ENCODE results near the gene GLRX3. TPM values are rescaled to one million over a fixed set of nuclear protein-coding genes. Genes with fewer than 3 reads are reported as not detected.

Gene GLRX3
- total RNA-seq, 1 experiment from 2014 or later = 98.1 TPM

GRCh38 chr10:130202984-130203621 lies 66.9 kb downstream of the GLRX3 start:
- intact Hi-C loops (cut with micrococcal nuclease) = no loop called here
- Histone ChIP-seq H3K36me3 (ENCODE audit: low read depth, low read length) (no peaks in the 10 kb centered on the region), H3K79me2 (ENCODE audit: low read length) (no peaks in the 10 kb centered on the region), H3K27ac (ENCODE audit: low read length) (no peak overlapping the region), H3K4me2 (ENCODE audit: low read length) (no peak overlapping the region), H3K4me1 (ENCODE audit: insufficient read depth, low read length) (no peaks in the 10 kb centered on the region), H3K4me3 (ENCODE audit: low read length) (no peak overlapping the region), H3K9me3 (ENCODE audit: low read length) (no peaks in the 10 kb centered on the region), H3K9ac (ENCODE audit: low read length) (no peak overlapping the region), H4K20me1 (ENCODE audit: low read length) (no peaks in the 10 kb centered on the region), H3K27me3 (ENCODE audit: low read length) (no peaks in the 10 kb centered on the region), H2AFZ (ENCODE audit: low read length) (no peak overlapping the region), H3K9me2 (replicated peaks; ENCODE audit: low read length) (no peaks in the 10 kb centered on the region), H3F3A (ENCODE audit: low read length, unreplicated experiment) (no peaks in the 10 kb centered on the region)
- ChIA-PET CTCF (no interaction called here), POLR2A (ENCODE audit: unreplicated experiment) (no interaction called here)
- ATAC-seq (no peak), DNase-seq (no peak)
- BruUV-seq (replicated peaks) = no TSS peak
- TF ChIP-seq EZH2 (IDR thresholded peaks at IDR 0.05; ENCODE audit: low read length, unreplicated experiment) = no peak
- TF ChIP-seq CTCF (conservative IDR thresholded peaks at IDR 0.05; ENCODE audit: low read depth, low read length) = no peak
- no peak for TF ChIP-seq EZH2phosphoT487 (IDR thresholded peaks at IDR 0.05; ENCODE audit: borderline replicate concordance, low read length)

GRCh38 chr10:130203626-130204025 lies 67.4 kb downstream of the GLRX3 start:
- Histone ChIP-seq H3K4me2 (ENCODE audit: low read length) (no peak overlapping the region), H3K79me2 (ENCODE audit: low read length) (no peaks in the 10 kb centered on the region), H3K36me3 (ENCODE audit: low read depth, low read length) (no peaks in the 10 kb centered on the region), H3K27ac (ENCODE audit: low read length) (no peak overlapping the region), H3K9me3 (ENCODE audit: low read length) (no peaks in the 10 kb centered on the region), H3K4me3 (ENCODE audit: low read length) (no peak overlapping the region), H3K27me3 (ENCODE audit: low read length) (no peaks in the 10 kb centered on the region), H3F3A (ENCODE audit: low read length, unreplicated experiment) (no peaks in the 10 kb centered on the region), H2AFZ (ENCODE audit: low read length) (no peak overlapping the region), H3K9me2 (replicated peaks; ENCODE audit: low read length) (no peaks in the 10 kb centered on the region), H3K4me1 (ENCODE audit: insufficient read depth, low read length) (no peaks in the 10 kb centered on the region), H4K20me1 (ENCODE audit: low read length) (no peaks in the 10 kb centered on the region), H3K9ac (ENCODE audit: low read length) (no peak overlapping the region)
- POLR2A ChIA-PET (ENCODE audit: unreplicated experiment) = no interaction called here
- no peak for TF ChIP-seq CTCF (conservative IDR thresholded peaks at IDR 0.05; ENCODE audit: low read depth, low read length)
- TF ChIP-seq EZH2 (IDR thresholded peaks at IDR 0.05; ENCODE audit: low read length, unreplicated experiment) = no peak
- TF ChIP-seq EZH2phosphoT487 (IDR thresholded peaks at IDR 0.05; ENCODE audit: borderline replicate concordance, low read length) = no peak
- intact Hi-C loops (cut with micrococcal nuclease) = no loop called here
- CTCF ChIA-PET = no interaction called here
- no peak for DNase-seq
- no peak for ATAC-seq
- BruUV-seq (replicated peaks) = no TSS peak

GRCh38 chr10:130206216-130206737 lies 70.1 kb downstream of the GLRX3 start:
- Histone ChIP-seq H4K20me1 (ENCODE audit: low read length) (no peaks in the 10 kb centered on the region), H3K4me3 (ENCODE audit: low read length) (no peak overlapping the region), H2AFZ (ENCODE audit: low read length) (no peak overlapping the region), H3K4me2 (ENCODE audit: low read length) (no peak overlapping the region), H3K9me3 (ENCODE audit: low read length) (no peaks in the 10 kb centered on the region), H3K9me2 (replicated peaks; ENCODE audit: low read length) (no peaks in the 10 kb centered on the region), H3K9ac (ENCODE audit: low read length) (no peak overlapping the region), H3K27ac (ENCODE audit: low read length) (no peak overlapping the region), H3K79me2 (ENCODE audit: low read length) (no peaks in the 10 kb centered on the region), H3F3A (ENCODE audit: low read length, unreplicated experiment) (no peaks in the 10 kb centered on the region), H3K36me3 (ENCODE audit: low read depth, low read length) (no peaks in the 10 kb centered on the region), H3K27me3 (ENCODE audit: low read length) (no peaks in the 10 kb centered on the region), H3K4me1 (ENCODE audit: insufficient read depth, low read length) (no peaks in the 10 kb centered on the region)
- POLR2A ChIA-PET (ENCODE audit: unreplicated experiment) = no interaction called here
- no peak for TF ChIP-seq CTCF (conservative IDR thresholded peaks at IDR 0.05; ENCODE audit: low read depth, low read length)
- TF ChIP-seq EZH2phosphoT487 (IDR thresholded peaks at IDR 0.05; ENCODE audit: borderline replicate concordance, low read length) = no peak
- TF ChIP-seq EZH2 (IDR thresholded peaks at IDR 0.05; ENCODE audit: low read length, unreplicated experiment) = no peak
- ATAC-seq (no peak), DNase-seq (no peak)
- no TSS peak for BruUV-seq (replicated peaks)
- CTCF ChIA-PET = no interaction called here
- intact Hi-C loops (cut with micrococcal nuclease) = no loop called here

Data from PC-3 (cell line).